Peyer's patch (tissue), 4 donors: ENCODE measurements around the gene MCF2L.

ENCODE experiments used
- CTCF ChIP-seq, 6 experiments: fragments of 450-650 bp in 4 of 6; fragments of 200-600 bp in 2 of 6; sonication (generic) in 1 of 6; IDR thresholded peaks; one replicate each; pipeline ENCODE4 v1.5.1; 2017 to 2019; ENCODE audit warnings: antibody characterized with exemption in 6 of 6, mild to moderate bottlenecking in 3 of 6, moderate library complexity in 1 of 6
- POLR2A ChIP-seq, 2 donors: fragments of 450-650 bp; IDR thresholded peaks; one replicate each; pipeline ENCODE4 v1.5.1; 2017; ENCODE audit warnings: antibody characterized with exemption in 2 of 2, mild to moderate bottlenecking in 2 of 2, moderate library complexity in 2 of 2

- no peak for TF ChIP-seq POLR2A (IDR thresholded peaks at IDR 0.05)
- TF ChIP-seq CTCF (IDR thresholded peaks at IDR 0.05): no peak
Measured at GRCh38 chr13:112940236-112940635, 28.8 kb upstream of the MCF2L start.
